HepG2 (cell line): ENCODE measurements around the gene ESR2. TPM values are rescaled to one million over a fixed set of nuclear protein-coding genes. Genes with fewer than 3 reads are reported as not detected.

ENCODE experiments used
- DNMT1 ChIP-seq: sonication (generic); formaldehyde crosslinking; IDR thresholded peaks from 2 replicates; pipeline ENCODE4 v1.5.1; 2020; ENCODE audit warnings: mild to moderate bottlenecking, missing genetic modification reagents
- EZH2 ChIP-seq: conservative IDR thresholded peaks from 2 replicates; pipeline ENCODE4 v1.6.1; 2012; ENCODE audit warnings: mild to moderate bottlenecking, low read depth, low read length, moderate library complexity
- FOXM1 ChIP-seq: sonication (generic); formaldehyde crosslinking; IDR thresholded peaks from 2 replicates; pipeline ENCODE4 v1.5.0; 2020; ENCODE audit warnings: missing genetic modification reagents
- GABPB1 ChIP-seq: IDR thresholded peaks from 2 replicates; pipeline ENCODE4 v1.6.1; 2016; ENCODE audit warnings: mild to moderate bottlenecking, missing genetic modification reagents, moderate library complexity, missing compliant biosample characterization
- HMGXB4 ChIP-seq, 2 experiments: sonication (generic) in 1 of 2; formaldehyde crosslinking in 1 of 2; IDR thresholded peaks; 2 replicates each; pipeline versions ENCODE4 v1.4.0 to v1.6.1; 2018 to 2020; ENCODE audit warnings: missing genetic modification reagents in 2 of 2, borderline replicate concordance in 1 of 2, low read depth in 1 of 2, mild to moderate bottlenecking in 1 of 2, missing biosample characterization in 1 of 2
- MAFK ChIP-seq, 2 experiments: IDR thresholded peaks in 1 of 2; conservative IDR thresholded peaks in 1 of 2; 2 replicates each; pipeline ENCODE4 v1.6.1; 2011; ENCODE audit warnings: improper control_type of control experiment in 2 of 2, low read length in 2 of 2
- NFKB2 ChIP-seq: sonication (generic); formaldehyde crosslinking; IDR thresholded peaks from 2 replicates; pipeline ENCODE4 v1.4.0; 2020; ENCODE audit warnings: missing genetic modification reagents, borderline replicate concordance
- PITX1 ChIP-seq: sonication (generic); formaldehyde crosslinking; IDR thresholded peaks from 2 replicates; pipeline ENCODE4 v1.5.1; 2020; ENCODE audit warnings: mild to moderate bottlenecking, missing genetic modification reagents
- RBM39 ChIP-seq: fragments of 200-400 bp; formaldehyde crosslinking; IDR thresholded peaks from one replicate; pipeline ENCODE4 v1.6.1; 2018; ENCODE audit warnings: antibody characterized with exemption, mild to moderate bottlenecking, low read depth, low read length; ENCODE audit not compliant: poor library complexity, severe bottlenecking
- RNF2 ChIP-seq: fragments of 450-650 bp; conservative IDR thresholded peaks from 2 replicates; pipeline ENCODE4 v1.6.1; 2016; ENCODE audit warnings: low read depth
- SALL1 ChIP-seq: sonication (generic); formaldehyde crosslinking; IDR thresholded peaks from 2 replicates; pipeline ENCODE4 v1.8.0; 2022; ENCODE audit warnings: mild to moderate bottlenecking, missing genetic modification reagents
- SMC3 ChIP-seq: IDR thresholded peaks from 2 replicates; pipeline ENCODE4 v1.6.1; 2011; ENCODE audit warnings: low read length, improper control_type of control experiment
- TCF7L2 ChIP-seq: IDR thresholded peaks from 2 replicates; pipeline ENCODE4 v1.6.1; 2011; ENCODE audit warnings: mild to moderate bottlenecking, low read depth, low read length, moderate library complexity
- ZMAT3 ChIP-seq: sonication (generic); formaldehyde crosslinking; conservative IDR thresholded peaks from 2 replicates; pipeline ENCODE4 v1.7.0; 2021; ENCODE audit warnings: missing genetic modification reagents
- ZNF180 ChIP-seq: sonication (generic); formaldehyde crosslinking; IDR thresholded peaks from 2 replicates; pipeline ENCODE4 v1.4.0; 2020; ENCODE audit warnings: low read depth, missing genetic modification reagents, borderline replicate concordance
- ZNF263 ChIP-seq: sonication (generic); formaldehyde crosslinking; IDR thresholded peaks from 2 replicates; pipeline ENCODE4 v1.4.0; 2020; ENCODE audit warnings: missing genetic modification reagents
- ZNF331 ChIP-seq: sonication (generic); formaldehyde crosslinking; IDR thresholded peaks from 2 replicates; pipeline ENCODE4 v1.4.0; 2020; ENCODE audit warnings: missing genetic modification reagents
- ZNF335 ChIP-seq: sonication (generic); formaldehyde crosslinking; IDR thresholded peaks from 2 replicates; pipeline ENCODE4 v1.4.0; 2020; ENCODE audit warnings: missing genetic modification reagents
- ZNF501 ChIP-seq: sonication (generic); formaldehyde crosslinking; IDR thresholded peaks from 2 replicates; pipeline ENCODE4 v1.5.1; 2020; ENCODE audit warnings: mild to moderate bottlenecking, moderate library complexity, missing genetic modification reagents
- ZNF607 ChIP-seq: sonication (generic); formaldehyde crosslinking; IDR thresholded peaks from 2 replicates; pipeline ENCODE4 v1.5.1; 2020; ENCODE audit warnings: missing genetic modification reagents, mild to moderate bottlenecking, borderline replicate concordance
- ZNF687 ChIP-seq: sonication (generic); formaldehyde crosslinking; IDR thresholded peaks from 2 replicates; pipeline ENCODE4 v1.5.1; 2020; ENCODE audit warnings: mild to moderate bottlenecking, missing genetic modification reagents, moderate library complexity
- ZNF788 ChIP-seq: sonication (generic); formaldehyde crosslinking; IDR thresholded peaks from 2 replicates; pipeline ENCODE4 v1.5.0; 2020; ENCODE audit warnings: mild to moderate bottlenecking, missing genetic modification reagents, borderline replicate concordance
- polyA plus RNA-seq, 8 experiments: library from polyadenylated mRNA; depleted of rRNA in 3 of 8; stranded (reverse) in 7 of 8; unstranded in 1 of 8; fragments of >200 nt; fragmentation: Illumina TruSeq in 4 of 8; extraction: Trizol in 4 of 8; gene quantifications; 2 replicates each; pipeline versions ENCODE4 v1.2.1 to v1.2.3, GENCODE V29; 2011 to 2016; ENCODE audit warnings: low read depth in 4 of 8, missing spikeins in 1 of 8, mixed read lengths in 1 of 8; ENCODE audit not compliant: insufficient read depth in 1 of 8
- total RNA-seq, 5 experiments: library from RNA; depleted of rRNA; stranded (reverse); fragments of >200 nt; fragmentation: Illumina TruSeq; extraction: Trizol; gene quantifications; 2 replicates each; pipeline ENCODE4 v1.2.3, GENCODE V29; 2016; ENCODE audit warnings: low read depth in 1 of 5

ESR2 gene
- total and polyA plus RNA-seq, 2 of the 13 experiments (the other 11 are each of a cell fraction or from before 2014, with no cell fraction given), result 0.01 to 0.04 TPM

- no peak for TF ChIP-seq ZNF180 (CRISPR knock-in tag)
- TF ChIP-seq MAFK (conservative IDR thresholded peaks at IDR 0.05 in 1 of 2, IDR thresholded peaks at IDR 0.05 in 1 of 2; ENCODE audit: low read length in 2 of 2), result no peak
- 0 out of 2 replicates have a peak, but pooled peaks have one; percentile 15 for TF ChIP-seq SALL1 (CRISPR knock-in tag)
- TF ChIP-seq ZMAT3 (CRISPR knock-in tag), result 0 out of 2 replicates have a peak, but pooled peaks have one; percentile 31
- TF ChIP-seq GABPB1, result 0 out of 2 replicates have a peak, but pooled peaks have one; percentile 29
- no peak for TF ChIP-seq TCF7L2
- no peak for TF ChIP-seq ZNF335 (CRISPR knock-in tag)
- no peak for TF ChIP-seq ZNF331 (CRISPR knock-in tag)
- TF ChIP-seq PITX1 (CRISPR knock-in tag), result peak; percentile 32; the same call in 1 of the 2 replicates
- peak; percentile 50; the same call in 1 of the 2 replicates for TF ChIP-seq ZNF788 (CRISPR knock-in tag)
- TF ChIP-seq SMC3, result peak; percentile 35; the same call in 1 of the 2 replicates
- 0 out of 2 replicates have a peak, but pooled peaks have one; percentile 23 for TF ChIP-seq DNMT1 (CRISPR knock-in tag)
- 0 out of 2 replicates have a peak, but pooled peaks have one; percentile 25 for TF ChIP-seq ZNF607 (CRISPR knock-in tag)
- TF ChIP-seq HMGXB4 (CRISPR knock-in tag; IDR thresholded peaks at IDR 0.05; ENCODE audit: borderline replicate concordance in 1 of 2, low read depth in 1 of 2), result peak; percentile 29 to 30; a peak in 2 of 4 replicates
- TF ChIP-seq EZH2, result 0 out of 2 replicates have a peak, but pooled peaks have one; percentile 60
- 0 out of 2 replicates have a peak, but pooled peaks have one; percentile 20 for TF ChIP-seq NFKB2 (CRISPR knock-in tag)
- no peak for TF ChIP-seq FOXM1 (CRISPR knock-in tag)
- 0 out of 2 replicates have a peak, but pooled peaks have one; percentile 1 for TF ChIP-seq ZNF263
- TF ChIP-seq RBM39, result no peak
- 0 out of 2 replicates have a peak, but pooled peaks have one; percentile 23 for TF ChIP-seq ZNF687
- peak; percentile 66; the same call in 1 of the 2 replicates for TF ChIP-seq ZNF501 (CRISPR knock-in tag)
- no peak for TF ChIP-seq RNF2
Observed at GRCh38 chr14:64294672-64295413, 672 bp upstream of the ESR2 start (continued).
